SK-N-SH treated with all-trans-retinoic acid at 6 μM for 48 hours (cell line): ENCODE results near the gene ELK4.

Experiments
- ARNTL ChIP-seq: fragments of 450-650 bp; formaldehyde crosslinking; IDR thresholded peaks from 2 replicates; pipeline ENCODE4 v1.5.0; 2020; ENCODE audit warnings: low read depth, mild to moderate bottlenecking, moderate library complexity, borderline replicate concordance
- BACH2 ChIP-seq: fragments of 250-450 bp; sonication (Bioruptor Pico); IDR thresholded peaks from 2 replicates; pipeline ENCODE4 v1.9.0; 2021; ENCODE audit warnings: mild to moderate bottlenecking, borderline replicate concordance
- ISL1 ChIP-seq: fragments of 250-450 bp; sonication (Bioruptor Pico); IDR thresholded peaks from 2 replicates; pipeline ENCODE4 v2.1.2; 2022; ENCODE audit warnings: mild to moderate bottlenecking, moderate library complexity
- RARB ChIP-seq: fragments of 250-450 bp; sonication (Bioruptor Pico); IDR thresholded peaks from 2 replicates; pipeline ENCODE4 v1.8.0; 2021; ENCODE audit warnings: mild to moderate bottlenecking, moderate library complexity
- TOX ChIP-seq: fragments of 250-450 bp; sonication (Bioruptor Pico); IDR thresholded peaks from 2 replicates; pipeline ENCODE4 v1.8.0; 2021; ENCODE audit warnings: mild to moderate bottlenecking, moderate library complexity, borderline replicate concordance
- ZNF565 ChIP-seq: fragments of 450-650 bp; formaldehyde crosslinking; conservative IDR thresholded peaks from 2 replicates; pipeline ENCODE4 v1.5.0; 2020; ENCODE audit warnings: low read depth, mild to moderate bottlenecking, moderate library complexity
- ZNF70 ChIP-seq: fragments of 450-650 bp; formaldehyde crosslinking; IDR thresholded peaks from 2 replicates; pipeline ENCODE4 v1.5.0; 2020; ENCODE audit warnings: mild to moderate bottlenecking, moderate library complexity
- TF ChIP-seq, protein P1 (sequence below): fragments of 250-450 bp; sonication (Bioruptor Pico); IDR thresholded peaks from 2 replicates; pipeline ENCODE4 v1.5.0; 2020; ENCODE audit warnings: mild to moderate bottlenecking, moderate library complexity

DNA sequence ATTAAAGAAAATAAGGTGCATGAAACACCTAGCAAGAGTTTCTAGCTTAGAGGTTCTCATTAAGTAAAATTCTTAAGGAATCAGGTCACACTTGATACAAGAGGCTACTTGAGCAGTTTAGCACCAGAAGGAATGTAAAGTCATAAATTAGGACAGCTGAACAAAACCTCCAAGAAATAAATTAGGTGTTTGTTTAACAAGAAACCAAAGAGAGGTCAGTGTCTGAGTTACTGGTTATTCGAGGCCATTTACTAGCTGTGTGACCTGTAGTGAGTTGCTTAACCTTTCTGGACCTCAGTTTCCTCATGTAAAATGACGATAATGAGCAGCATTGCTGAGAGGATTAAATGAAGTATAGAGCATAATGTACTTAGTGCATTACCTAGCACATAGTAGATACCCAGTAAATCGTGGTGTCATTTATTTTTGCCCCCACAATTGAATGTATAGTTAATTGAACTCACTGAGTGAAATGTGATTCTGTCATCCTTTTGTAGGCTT lies 908 bp upstream of the ELK4 start:
- TF ChIP-seq ISL1 (CRISPR knock-in tag) (no peak), ZNF565 (CRISPR knock-in tag) (no peak), TOX (no peak), ARNTL (no peak), BACH2 (no peak), ZNF70 (CRISPR knock-in tag) (no peak), RARB (no peak)
- TF ChIP-seq, protein P1, sequence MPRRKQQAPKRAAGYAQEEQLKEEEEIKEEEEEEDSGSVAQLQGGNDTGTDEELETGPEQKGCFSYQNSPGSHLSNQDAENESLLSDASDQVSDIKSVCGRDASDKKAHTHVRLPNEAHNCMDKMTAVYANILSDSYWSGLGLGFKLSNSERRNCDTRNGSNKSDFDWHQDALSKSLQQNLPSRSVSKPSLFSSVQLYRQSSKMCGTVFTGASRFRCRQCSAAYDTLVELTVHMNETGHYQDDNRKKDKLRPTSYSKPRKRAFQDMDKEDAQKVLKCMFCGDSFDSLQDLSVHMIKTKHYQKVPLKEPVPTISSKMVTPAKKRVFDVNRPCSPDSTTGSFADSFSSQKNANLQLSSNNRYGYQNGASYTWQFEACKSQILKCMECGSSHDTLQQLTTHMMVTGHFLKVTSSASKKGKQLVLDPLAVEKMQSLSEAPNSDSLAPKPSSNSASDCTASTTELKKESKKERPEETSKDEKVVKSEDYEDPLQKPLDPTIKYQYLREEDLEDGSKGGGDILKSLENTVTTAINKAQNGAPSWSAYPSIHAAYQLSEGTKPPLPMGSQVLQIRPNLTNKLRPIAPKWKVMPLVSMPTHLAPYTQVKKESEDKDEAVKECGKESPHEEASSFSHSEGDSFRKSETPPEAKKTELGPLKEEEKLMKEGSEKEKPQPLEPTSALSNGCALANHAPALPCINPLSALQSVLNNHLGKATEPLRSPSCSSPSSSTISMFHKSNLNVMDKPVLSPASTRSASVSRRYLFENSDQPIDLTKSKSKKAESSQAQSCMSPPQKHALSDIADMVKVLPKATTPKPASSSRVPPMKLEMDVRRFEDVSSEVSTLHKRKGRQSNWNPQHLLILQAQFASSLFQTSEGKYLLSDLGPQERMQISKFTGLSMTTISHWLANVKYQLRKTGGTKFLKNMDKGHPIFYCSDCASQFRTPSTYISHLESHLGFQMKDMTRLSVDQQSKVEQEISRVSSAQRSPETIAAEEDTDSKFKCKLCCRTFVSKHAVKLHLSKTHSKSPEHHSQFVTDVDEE: no peak
